Urothelium cell line (cell line): Measurements from ENCODE around the gene RAE1.

ENCODE experiments used
- DNase-seq: peaks from one replicate; pipeline ENCODE4 v3.0.0; 2011; ENCODE audit warnings: low spot score, mixed read lengths
- FAIRE-seq: peaks from 2 replicates; lab custom pipeline; 2011; peaks lifted over from hg19 to GRCh38; lab: Jason Lieb, UNC

RAE1 gene

GRCh38 chr20:57385940-57386339 lies 34.9 kb downstream of the RAE1 start:
- FAIRE-seq = no peak
- no peak for DNase-seq

- DNase-seq (no peak), FAIRE-seq (no peak)
These were observed 35.7 kb downstream of the RAE1 start for GRCh38 chr20:57386762-57387161.

- FAIRE-seq (no peak), DNase-seq (no peak)
These were observed 36.4 kb downstream of the RAE1 start for GRCh38 chr20:57387463-57387862.

DNA sequence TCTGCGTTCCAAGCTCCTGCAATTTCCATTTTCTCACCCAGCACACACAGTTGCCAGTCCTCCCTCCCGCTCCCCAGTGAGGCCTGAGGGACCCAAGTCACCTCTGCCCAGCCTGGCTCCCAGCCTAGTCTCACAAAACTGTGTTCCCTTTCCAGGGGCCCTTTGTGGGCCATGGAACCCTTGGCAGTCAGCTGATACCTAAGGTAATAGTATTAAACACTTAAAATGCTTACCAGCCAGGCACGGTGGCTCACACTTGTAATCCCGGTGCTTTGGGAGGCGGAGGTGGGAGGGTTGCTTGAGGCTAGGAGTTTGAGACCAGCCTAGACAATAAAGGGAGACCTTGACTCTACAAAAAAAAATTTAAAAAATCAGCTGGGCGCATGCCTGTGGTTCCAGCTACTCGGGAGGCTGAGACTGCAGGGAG lies 36.9 kb downstream of the RAE1 start:
- no peak for FAIRE-seq
- DNase-seq = no peak

GRCh38 chr20:57388953-57389694 lies 38.1 kb downstream of the RAE1 start:
- no peak for FAIRE-seq
- DNase-seq = peak; percentile 89

- FAIRE-seq = no peak
- no peak for DNase-seq
These were observed 38.9 kb downstream of the RAE1 start for GRCh38 chr20:57389695-57390603.

GRCh38 chr20:57390604-57391438 lies 39.8 kb downstream of the RAE1 start, which contains the start of gene RBM38:
Gene RBM38 (plus strand): TSS chr20:57391396. CDS start chr20:57391582, 186 bp downstream.
- peak; percentile 68 for FAIRE-seq
- peak; percentile 99 for DNase-seq

DNA sequence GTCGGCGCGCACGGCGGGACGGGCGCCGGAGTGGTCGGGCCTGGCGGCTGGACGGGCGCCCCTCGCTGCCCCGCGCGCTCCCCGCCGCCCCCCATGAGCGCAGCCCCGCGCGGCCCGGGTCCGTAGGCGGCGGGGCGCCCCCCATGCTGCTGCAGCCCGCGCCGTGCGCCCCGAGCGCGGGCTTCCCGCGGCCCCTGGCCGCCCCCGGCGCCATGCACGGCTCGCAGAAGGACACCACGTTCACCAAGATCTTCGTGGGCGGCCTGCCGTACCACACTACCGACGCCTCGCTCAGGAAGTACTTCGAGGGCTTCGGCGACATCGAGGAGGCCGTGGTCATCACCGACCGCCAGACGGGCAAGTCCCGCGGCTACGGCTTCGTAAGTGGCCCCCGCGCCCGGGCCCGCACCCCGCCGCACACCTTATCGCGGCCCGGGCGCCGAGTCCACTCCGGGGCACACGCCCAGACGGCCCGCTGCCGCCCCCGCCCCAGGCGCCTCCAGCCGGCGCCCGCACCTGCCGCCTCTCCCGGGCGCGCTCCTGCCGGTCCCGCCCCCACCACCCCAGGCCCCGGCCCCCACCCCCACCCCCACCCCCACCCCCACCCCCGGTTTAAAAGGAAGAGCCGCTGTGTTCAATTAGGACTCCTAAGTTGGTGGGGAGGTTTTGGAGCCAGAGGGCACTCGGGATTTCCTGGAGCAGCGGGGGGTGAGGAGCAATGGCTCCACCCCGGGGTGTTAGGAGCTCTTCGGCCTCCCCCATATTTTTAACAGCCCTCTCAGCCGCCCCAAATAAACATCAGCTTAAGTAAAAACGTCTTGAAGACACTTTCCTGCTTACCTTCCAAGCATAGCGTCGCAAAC lies 40.6 kb downstream of the RAE1 start:
- FAIRE-seq (no peak), DNase-seq (peak; percentile 64)

GRCh38 chr20:57392512-57393271 lies 41.6 kb downstream of the RAE1 start:
- peak; percentile 62 for FAIRE-seq
- DNase-seq = no peak

DNA sequence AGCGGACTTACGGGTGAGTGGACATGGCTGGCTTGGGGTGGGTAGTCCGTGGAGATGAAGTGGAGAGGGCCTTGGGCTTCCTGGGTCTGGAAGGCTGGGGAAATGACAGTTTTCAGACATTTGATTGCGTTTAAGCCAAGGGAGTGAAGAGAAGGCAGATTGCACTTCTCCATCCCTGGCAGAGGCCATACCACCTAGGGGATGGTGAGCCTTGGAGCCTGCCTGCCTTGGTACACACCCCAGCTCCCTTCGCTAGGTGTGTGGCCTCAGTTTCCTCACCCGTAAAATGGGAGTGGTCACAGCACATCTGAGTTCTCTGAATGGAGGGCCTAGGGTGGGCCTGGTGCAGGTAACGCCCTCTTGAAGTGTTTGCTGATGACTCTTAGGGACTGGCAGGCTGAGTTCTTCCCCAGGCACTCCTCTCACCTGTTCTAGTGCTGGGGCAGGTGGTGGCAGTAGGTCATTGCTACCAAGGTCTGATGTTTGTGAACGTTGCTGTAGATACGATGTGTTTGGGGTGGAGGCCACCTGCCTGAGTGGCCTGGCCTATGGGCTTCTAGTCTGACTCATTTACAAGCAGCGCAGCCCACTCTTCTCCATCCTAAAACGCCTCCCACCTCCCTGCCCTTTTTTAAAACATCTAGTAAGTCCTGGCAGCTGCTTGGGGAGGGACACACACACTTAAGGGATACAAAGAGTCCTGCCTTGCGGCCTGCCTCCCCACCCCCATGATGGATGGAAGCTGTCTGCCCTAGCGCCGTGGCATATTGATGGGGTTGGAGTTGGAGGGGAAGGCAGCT lies 42.5 kb downstream of the RAE1 start:
- FAIRE-seq = no peak

DNA sequence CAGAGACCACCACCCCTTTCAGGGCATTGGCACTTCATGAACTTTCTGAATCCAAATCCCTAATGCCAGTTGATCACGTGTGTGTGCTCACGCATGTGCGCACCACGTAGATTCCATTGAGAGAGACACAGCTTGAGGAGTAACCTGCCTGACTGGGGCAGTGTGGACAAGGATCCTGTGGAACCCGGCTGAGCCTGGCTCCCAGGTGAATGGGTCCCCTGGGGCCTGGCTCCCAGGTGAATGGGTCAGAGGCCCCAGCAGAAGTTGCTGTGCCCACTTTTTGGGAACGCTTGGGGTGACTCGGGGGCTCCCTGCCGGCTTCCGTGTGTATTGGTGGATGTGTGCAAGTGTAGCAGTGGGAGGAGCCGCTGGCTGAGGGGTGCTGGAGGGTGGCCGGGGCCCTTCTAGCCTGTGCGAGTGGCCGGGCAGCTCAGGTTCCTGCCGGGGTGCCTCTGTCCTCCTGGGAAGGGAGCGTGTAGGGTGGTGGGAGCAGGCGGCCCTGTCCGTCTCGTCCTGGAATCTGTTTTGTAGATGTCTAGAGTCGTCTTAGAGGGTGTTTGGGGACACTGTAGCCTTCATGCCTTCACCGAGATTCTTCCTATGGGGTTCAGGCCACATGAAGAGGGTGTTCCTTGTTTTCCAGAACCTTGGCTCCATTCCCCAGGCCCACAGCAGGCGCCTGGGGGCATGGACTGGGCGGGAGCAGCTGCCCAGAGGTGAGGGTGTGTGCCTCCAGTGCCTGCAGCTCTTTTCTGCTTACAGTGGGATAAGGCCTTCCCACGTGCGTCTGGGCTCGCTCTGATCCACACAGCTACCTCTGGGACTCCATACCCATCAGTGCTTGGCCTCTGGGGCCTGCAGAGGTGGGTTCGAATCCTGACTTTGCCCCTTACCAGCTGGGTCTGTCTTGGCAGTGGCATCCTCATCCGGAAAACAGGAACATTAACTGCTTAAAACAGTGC lies 43.3 kb downstream of the RAE1 start:
- FAIRE-seq (no peak), DNase-seq (no peak)

More for the DNA sequence above, 42.5 kb downstream of the RAE1 start:
- DNase-seq = no peak

DNA sequence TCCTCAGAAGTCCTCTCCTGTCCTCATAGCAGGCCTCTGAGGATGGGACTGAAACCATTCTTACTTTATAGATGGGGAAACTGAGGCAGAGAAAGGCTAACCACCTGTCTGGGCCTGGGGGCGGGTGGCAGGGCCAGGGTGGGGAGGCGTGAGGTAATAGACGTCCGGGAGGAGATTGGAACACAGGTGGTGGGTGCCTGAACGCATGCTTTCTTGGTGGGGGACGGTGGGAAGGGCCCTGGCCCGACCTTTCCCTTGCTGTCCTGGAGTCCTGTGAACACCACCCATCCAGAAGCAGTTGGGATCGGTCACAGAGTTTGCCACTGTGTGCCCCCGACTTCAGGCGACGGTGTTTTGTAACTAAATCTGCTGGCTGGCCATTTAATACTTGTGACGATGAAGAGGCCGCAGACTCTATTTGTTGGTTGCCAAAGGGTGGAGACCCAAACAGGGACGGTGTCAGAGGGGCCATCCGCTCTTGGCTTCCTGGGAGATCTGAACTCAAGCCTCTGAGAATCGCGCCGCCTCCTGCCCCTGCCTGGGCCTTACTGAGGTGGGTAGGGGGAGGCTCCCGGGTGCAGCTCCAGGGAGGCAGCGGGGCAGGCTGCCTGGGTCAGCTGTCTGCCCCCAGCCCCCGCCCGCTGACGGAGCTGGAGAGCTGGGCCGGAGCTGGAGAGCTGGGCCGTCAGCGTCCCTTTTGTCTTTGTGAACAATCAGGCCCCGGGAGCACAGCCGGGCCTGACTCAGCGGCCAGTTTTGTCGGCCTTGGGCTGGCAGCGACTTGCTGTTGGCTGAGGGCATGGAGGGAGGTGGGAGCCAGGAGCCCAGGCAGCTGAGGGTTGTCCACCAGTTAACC lies 44.3 kb downstream of the RAE1 start:
- no peak for FAIRE-seq

DNA sequence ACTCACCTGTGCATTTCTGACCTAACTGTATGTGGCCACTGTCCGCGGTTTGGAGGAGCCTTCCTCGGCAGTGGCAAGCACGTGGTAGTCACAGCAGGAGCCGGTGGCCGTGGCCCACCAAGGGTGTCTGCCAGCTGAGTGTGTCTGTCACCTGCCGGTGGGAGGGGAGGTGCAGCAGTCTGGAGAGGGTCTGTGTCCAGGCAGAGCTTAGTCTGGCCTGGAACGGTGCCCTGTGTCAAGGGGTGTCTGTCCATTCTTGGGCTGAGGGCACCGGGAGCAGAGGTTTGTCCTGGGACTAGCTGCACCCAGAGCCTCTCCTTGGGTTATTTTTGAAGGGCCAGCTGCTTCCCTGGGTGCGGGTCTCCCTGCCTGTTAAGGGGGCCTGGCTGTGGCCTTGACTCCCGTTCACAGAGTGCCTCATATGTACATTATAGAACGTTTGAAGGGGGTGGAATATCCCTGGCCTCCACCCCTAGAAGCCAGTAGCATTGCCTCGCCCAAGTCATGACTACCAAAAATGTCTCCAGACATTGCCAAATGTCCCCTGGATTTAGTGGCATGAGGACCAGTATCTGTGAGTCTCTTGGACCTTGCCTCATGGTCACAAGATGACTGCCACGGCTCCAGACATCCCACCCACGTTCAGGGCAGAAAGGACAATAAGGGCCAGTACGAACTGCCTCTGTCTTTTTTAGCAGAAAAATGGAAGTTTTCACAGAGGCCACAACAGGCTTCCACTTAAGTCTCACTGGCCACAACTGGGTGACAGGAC lies 45.3 kb downstream of the RAE1 start:
- DNase-seq (no peak), FAIRE-seq (no peak)

More for the DNA sequence above, 44.3 kb downstream of the RAE1 start:
- peak; percentile 42 for DNase-seq

DNA sequence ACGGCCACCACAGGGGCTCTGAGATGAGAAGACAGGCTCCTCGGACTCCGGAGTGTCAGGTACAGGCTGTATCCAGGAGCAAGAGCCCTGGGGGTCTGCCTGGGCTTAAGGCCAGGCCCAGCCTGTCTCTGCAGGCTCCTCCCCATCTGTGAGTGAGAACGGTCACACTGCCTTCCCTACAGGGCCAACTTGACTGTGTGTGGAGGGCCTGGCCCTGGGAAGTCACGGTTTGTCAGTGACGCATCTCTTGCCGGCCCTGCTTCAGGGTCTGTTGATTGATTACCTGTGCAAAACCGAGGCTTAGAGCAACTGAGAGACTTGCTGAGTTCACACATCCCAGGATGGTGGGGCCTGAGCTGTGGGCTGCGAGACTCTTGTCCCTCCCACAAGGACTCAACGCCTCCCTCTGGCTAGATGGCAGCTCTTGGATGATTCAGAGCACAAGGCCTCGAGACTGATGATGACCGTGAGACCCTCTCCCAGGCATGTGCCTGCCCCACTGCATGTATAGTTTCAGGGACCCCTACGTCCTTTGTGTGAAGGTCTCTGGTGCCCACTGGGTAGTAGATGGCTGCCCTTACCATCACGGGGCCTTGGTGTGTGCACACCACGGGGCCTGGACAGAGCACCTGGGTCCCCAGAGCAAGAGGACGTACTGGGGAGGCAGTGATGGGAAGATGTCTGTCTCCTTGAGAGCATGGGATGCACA lies 46.1 kb downstream of the RAE1 start:
- DNase-seq = no peak
- peak; percentile 53 for FAIRE-seq

- DNase-seq (no peak), FAIRE-seq (peak; percentile 81)
These were observed 46.6 kb downstream of the RAE1 start for GRCh38 chr20:57397693-57398108.
